HG03460 (cell line): ENCODE results near the gene SYNCRIP.
"Not testable (repeated sequence)": the region's sequence is repeated elsewhere in the genome, so short reads cannot be mapped to it uniquely, and the experiment has no call there.

Source experiments
- ATAC-seq: cut with Tn5 transposase; IDR thresholded peaks from one replicate; pipeline ENCODE4 v1.9.1; 2021; ENCODE audit not compliant: unreplicated experiment

SYNCRIP gene

GRCh38 chr6:85670573-85670972 lies 27.9 kb upstream of the SYNCRIP start:
- ATAC-seq = no peak

DNA sequence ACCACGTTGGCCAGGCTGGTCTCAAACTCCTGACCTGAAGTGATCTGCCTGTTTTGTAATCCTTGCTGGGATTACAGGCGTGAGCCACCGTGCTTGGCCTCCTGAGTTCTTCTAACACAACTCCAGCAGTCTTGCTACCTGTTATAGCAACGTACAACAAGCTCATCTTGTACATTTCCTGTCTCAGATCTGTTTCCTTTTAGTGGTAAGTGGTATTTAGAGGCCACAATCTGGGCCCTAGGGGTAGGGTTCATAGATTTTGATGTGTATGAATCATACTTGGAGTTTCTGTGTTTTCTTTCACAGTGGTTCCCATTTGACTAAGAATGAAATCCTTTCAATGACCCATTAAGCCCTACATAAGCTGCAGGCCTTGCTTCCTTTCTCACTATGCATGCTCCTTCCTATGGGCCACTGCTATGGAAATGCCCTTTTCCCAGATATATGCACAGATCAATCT lies 27.1 kb upstream of the SYNCRIP start:
- peak; percentile 97 for ATAC-seq

- ATAC-seq = no peak
These were observed 19.6 kb upstream of the SYNCRIP start for GRCh38 chr6:85662251-85662650.

DNA sequence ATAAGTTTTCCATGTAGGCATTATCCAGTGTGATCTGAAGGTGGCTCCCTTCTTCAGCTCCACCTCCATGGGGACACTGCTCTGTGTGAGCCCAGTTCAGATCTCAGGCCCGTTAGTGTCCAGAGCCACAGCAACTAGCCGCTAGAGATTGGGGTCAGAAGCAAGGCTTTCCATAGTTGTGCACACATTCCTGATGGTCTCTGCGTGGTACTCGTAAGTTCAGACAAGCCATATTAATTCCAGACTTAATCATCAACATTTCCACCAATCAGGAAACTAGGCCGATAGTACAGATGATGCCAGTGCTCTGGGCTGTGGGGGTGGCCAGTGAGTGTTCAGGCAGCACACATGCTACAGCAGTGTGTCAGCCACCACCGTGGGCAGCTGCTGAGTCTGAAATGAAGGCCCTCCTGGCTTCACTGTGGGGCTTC lies 17.5 kb upstream of the SYNCRIP start:
- ATAC-seq = no peak

DNA sequence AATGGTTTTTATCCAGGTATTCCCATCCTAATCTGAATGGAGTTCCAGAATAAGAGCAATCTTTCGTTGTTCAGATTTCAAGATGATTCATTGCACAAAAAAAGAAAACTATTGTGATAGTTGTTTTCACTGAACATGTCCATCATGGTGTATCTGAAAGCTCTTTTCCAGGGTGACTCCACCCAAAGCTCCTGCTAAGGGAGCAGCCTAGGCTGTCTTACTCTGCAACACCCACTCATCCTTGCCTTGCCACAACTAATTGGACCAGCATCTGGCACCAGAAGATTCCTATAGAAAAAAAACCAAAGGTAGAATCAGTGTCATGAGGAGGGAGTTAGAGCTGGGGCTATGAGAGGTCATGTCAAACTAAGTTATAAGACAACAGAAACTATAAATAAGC lies 7.9 kb upstream of the SYNCRIP start:
- no peak for ATAC-seq

GRCh38 chr6:85644279-85644762 lies 1.6 kb upstream of the SYNCRIP start:
- ATAC-seq = no peak

- peak; percentile 53 for ATAC-seq
These were observed 1.0 kb upstream of the SYNCRIP start for GRCh38 chr6:85643537-85644278.

DNA sequence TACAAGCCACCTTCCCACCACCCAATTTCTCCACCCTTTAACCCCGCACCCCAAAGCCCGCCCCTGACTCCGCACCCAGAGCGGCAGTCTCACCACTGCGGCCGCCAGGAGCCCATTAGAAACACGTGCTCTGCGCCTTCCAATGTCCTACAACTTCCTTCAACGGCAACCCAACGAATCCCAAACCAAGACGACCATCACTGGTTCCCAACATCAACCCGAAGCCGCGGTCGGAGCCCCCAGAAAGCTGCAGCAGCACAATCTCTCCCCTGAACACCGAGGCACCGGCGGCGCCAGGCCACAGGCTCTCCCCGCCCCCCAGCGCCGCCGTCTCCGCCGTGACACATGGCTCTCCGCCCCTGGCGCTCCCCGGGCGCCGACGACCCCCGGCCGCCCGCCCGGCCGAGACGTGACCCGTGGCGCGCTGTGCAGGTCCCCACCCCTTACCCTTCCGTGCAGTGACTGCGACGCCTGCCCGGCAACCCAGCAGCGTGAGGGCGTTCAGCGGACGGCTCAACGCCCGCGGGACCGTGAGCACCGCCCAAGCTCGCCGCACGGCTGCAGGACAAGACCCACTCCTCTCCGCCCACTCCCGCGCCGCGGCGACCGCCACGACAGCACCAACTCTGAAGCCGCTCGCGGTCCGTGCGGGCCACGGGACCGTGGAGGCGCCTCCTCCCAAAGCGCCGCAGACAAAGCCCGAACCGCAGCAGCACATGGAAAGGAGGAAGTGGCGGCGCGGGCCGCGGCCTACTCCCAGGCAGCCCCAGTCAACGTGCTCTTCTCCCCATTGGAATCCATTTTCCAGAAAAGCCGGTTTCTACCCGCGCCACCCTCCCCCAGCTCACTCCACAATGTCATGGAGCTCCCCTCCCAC lies 551 bp downstream of the SYNCRIP start:
- no peak for ATAC-seq

GRCh38 chr6:85641522-85641896 lies 1.2 kb downstream of the SYNCRIP start:
- ATAC-seq = no peak

DNA sequence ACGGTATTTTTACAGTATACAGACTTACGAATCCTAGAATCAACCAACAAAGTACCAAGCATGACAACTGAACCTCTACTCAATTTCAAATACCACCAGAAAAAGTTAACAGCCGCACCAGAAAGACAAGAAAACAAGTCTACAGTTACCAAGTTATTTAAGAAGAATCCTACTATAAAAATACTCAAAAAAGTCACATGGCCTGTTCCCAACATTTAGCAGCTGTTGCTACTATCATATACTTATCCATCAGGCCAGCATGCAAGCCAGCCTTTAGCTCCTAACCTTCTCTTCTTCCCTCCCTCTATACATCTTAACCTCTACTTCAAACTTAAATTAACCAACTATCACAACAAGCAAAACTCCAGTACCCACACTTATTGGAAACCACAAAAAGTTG lies 1.9 kb downstream of the SYNCRIP start:
- ATAC-seq = no peak

DNA sequence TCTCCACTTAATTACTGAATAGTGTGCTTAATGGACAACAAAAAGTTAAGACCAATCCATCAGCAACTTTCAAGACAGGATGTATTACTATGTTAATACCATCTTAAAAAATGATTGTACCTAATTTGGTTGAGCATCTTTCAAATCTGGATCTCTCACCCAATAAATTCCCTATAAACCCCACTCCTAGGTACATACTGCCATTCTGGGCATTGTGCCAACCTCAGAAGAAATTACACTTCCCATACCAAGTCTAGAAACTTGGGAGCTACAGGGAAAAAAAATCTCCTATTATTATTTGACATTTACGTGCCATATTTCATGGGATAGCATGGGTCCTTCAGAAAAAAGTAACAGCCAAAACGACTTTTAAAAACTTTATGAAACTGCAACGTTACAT lies 5.1 kb downstream of the SYNCRIP start:
- no peak for ATAC-seq

DNA sequence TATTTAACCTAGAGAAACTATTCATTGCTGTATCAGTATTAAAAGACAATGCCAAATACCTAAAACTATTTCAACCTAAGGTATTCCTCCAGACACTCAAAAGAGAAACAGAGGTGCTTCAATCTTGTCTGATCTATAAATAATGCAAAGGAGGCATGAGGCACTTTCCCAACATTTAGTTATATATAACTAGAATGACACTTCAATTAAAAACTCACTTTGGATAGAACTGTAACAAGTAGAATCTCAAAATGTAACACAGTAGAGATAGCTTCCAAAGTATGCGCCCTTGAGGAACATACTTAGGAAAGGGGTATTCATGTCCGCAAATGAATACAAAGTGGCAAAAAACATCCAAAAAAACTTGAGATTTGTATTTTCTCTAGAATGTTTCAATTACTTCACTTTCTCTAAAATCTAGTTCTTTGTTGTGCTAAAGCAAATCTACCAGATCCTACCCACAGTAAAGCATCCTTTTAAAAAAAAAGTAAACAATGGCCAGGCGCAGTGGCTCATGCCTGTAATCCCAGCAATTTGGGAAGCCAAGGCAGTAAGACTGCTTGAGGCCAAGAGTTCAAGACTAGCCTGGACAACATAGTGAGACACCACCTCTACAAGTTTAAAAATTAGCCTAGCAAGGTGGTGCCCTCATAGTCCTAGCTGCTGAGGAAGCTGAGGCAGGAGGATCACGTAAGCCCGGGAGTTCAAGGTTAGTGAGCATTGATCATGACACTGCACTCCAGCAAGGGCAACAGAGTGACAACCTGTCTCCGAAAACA lies 10.3 kb downstream of the SYNCRIP start:
- no peak for ATAC-seq

- ATAC-seq = not testable (repeated sequence)
These were observed 11.6 kb downstream of the SYNCRIP start for GRCh38 chr6:85631117-85631516.

GRCh38 chr6:85628353-85628752 lies 14.3 kb downstream of the SYNCRIP start:
- no peak for ATAC-seq

DNA sequence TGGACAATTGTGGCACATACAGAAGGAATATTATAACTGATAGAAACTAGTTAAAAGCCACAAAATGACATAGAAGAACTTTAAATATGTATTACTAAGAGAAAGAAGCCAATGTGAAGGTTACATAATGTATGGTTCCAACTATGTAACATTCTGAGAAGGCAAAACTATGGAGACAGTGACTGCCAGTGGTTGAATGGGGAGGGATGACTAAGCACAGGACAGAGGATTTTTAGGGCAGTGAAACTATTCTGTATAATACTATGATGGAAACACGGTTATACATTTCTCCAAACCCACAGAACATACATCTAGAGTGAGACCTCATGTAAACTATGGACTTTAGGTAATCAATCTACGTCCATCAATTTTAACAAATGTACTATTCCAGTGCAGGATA lies 22.4 kb downstream of the SYNCRIP start:
- no peak for ATAC-seq

DNA sequence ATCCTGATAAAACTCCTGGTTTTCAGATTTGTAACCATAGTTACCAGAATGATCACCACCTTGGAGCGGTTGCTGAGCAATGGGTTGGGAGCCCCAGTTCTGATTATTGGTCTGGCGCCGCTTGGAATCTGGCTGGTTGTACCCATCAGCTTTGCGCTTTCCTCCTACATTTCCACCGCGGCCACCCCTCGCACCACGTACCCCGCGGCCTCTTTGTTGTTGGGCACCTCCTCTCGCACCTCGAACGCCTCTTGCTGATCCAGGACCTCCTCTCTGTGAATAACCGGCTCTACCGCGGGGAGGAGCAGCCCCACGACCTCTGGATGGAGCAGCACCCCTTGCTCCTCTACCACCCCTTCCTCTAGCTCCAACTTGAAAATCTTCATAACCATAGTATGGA lies 27.9 kb downstream of the SYNCRIP start:
- ATAC-seq = no peak

DNA sequence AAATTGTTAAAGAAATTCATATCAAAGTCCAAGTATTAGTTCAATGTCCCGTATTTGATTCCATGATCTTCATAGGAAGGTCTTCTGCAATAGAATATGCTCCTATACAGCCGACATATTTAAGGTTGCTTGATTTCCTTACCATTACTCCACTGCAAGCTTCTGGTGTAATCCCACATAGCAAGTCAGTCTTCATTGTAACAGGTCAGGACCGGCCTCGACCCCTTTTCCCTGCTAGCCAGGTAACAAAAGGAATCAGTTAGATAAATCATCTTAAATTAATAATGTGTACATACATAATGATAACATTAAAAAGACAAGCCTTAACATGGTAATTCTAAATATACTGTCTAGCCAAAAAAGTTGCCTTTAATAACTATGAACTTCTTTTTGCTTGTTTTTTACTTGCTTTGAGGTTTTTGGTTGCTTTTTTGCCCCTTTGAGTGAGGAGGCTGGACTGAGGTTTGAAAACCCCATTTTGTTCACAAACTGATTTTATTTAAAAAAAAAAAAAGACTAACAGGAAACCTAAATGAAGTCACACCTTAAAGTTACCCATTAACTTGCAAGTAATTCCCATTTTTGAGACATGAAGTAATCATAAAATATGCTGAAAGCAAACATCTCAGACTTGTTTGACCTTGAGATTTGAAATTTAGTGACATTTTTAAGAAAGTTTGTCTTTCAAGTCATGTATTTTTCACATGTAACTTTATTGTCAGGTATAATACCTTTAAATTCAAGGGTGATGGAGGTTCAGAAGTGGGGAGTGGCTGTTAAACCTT lies 29.8 kb downstream of the SYNCRIP start:
- no peak for ATAC-seq

- ATAC-seq = no peak
These were observed 32.3 kb downstream of the SYNCRIP start for GRCh38 chr6:85610182-85610895.

DNA sequence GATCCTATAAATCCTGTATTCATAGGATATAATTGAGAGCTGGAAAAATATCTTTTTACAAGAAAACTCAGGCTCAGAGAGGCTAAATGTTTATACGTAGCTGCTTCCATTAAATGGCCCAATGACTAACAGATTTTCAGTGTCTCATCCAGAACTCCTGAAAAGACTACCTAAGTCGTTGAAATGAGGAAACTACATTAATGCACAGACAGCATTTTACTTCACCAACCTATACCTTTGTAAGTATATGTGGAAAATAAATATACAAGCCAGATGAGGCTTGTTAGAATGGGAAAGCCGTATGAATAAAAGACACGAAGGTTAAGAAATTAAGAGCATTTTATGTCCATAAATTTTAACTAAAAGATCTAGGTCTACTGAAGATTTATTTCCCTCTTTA lies 40.6 kb downstream of the SYNCRIP start:
- ATAC-seq = no peak
